NCI-H1048 (cell line): Measurements from ENCODE around the gene C22orf39.

Experiments used
- DNase-seq: peaks from one replicate; lab custom pipeline; 2025; lab: John Stamatoyannopoulos, UW

The C22orf39 gene

GRCh38 chr22:19398652-19399051 lies 48.9 kb downstream of the C22orf39 start:
- no peak for DNase-seq

- DNase-seq: no peak
These were observed 49.3 kb downstream of the C22orf39 start for GRCh38 chr22:19398206-19398605.

- DNase-seq: no peak
These were observed 49.8 kb downstream of the C22orf39 start for GRCh38 chr22:19397734-19398104.

- DNase-seq: no peak
These were observed 50.4 kb downstream of the C22orf39 start for GRCh38 chr22:19396934-19397733.

GRCh38 chr22:19396561-19396933 lies 51.0 kb downstream of the C22orf39 start:
- no peak for DNase-seq

GRCh38 chr22:19395276-19395675 lies 52.2 kb downstream of the C22orf39 start:
- no peak for DNase-seq

- DNase-seq: no peak
These were observed 53.0 kb downstream of the C22orf39 start for GRCh38 chr22:19394274-19395050.

GRCh38 chr22:19393704-19394103 lies 53.8 kb downstream of the C22orf39 start:
- no peak for DNase-seq
